Fibroblast of skin of right quadriceps (primary cell): Measurements from ENCODE around the gene PPIE.
"Not testable (repeated sequence)": the region's sequence is repeated elsewhere in the genome, so short reads cannot be mapped to it uniquely, and the experiment has no call there.

ENCODE experiments used
- DNase-seq: peaks from one replicate; pipeline ENCODE4 v3.0.0-alpha.2; 2013

PPIE gene

GRCh38 chr1:39760074-39761008 lies 21.7 kb downstream of the PPIE start:
- DNase-seq = no peak

- no peak for DNase-seq
Measured at GRCh38 chr1:39761016-39761415, 22.3 kb downstream of the PPIE start.

- DNase-seq = no peak
Measured at GRCh38 chr1:39761557-39762260, 23.0 kb downstream of the PPIE start.

GRCh38 chr1:39762550-39763540 lies 24.2 kb downstream of the PPIE start:
- no peak for DNase-seq

GRCh38 chr1:39763619-39764374 lies 25.1 kb downstream of the PPIE start:
- not testable (repeated sequence) for DNase-seq

GRCh38 chr1:39764512-39764911 lies 25.8 kb downstream of the PPIE start:
- not testable (repeated sequence) for DNase-seq

GRCh38 chr1:39766466-39766865 lies 27.8 kb downstream of the PPIE start:
- DNase-seq = not testable (repeated sequence)

- DNase-seq = not testable (repeated sequence)
Measured at GRCh38 chr1:39769502-39769901, 30.8 kb downstream of the PPIE start.

- not testable (repeated sequence) for DNase-seq
Measured at GRCh38 chr1:39770100-39771021, 31.7 kb downstream of the PPIE start.

GRCh38 chr1:39771022-39771532 lies 32.4 kb downstream of the PPIE start, which contains the start of gene OXCT2:
Gene OXCT2 (minus strand): TSS chr1:39771348. CDS start chr1:39771255, 93 bp downstream.
- DNase-seq = not testable (repeated sequence)

- not testable (repeated sequence) for DNase-seq
Measured at GRCh38 chr1:39773369-39773979, 34.8 kb downstream of the PPIE start.

- not testable (repeated sequence) for DNase-seq
Measured at GRCh38 chr1:39775141-39775540, 36.5 kb downstream of the PPIE start.

GRCh38 chr1:39775676-39776399 lies 37.2 kb downstream of the PPIE start:
- DNase-seq = not testable (repeated sequence)

- DNase-seq = no peak
Measured at GRCh38 chr1:39776400-39776713, 37.7 kb downstream of the PPIE start.

GRCh38 chr1:39776886-39777285 lies 38.2 kb downstream of the PPIE start:
- no peak for DNase-seq

- DNase-seq = no peak
Measured at GRCh38 chr1:39777306-39777705, 38.6 kb downstream of the PPIE start.

- not testable (repeated sequence) for DNase-seq
Measured at GRCh38 chr1:39777896-39778295, 39.2 kb downstream of the PPIE start.

- DNase-seq = not testable (repeated sequence)
Measured at GRCh38 chr1:39778463-39779099, 39.9 kb downstream of the PPIE start.

GRCh38 chr1:39779137-39779536 lies 40.5 kb downstream of the PPIE start:
- no peak for DNase-seq
